ENCODE measurements around the gene CDH23.

Gene CDH23

GRCh38 chr10:71537681-71538080 is 141.0 kb downstream of the CDH23 start:
- no peak for DNase-seq (ENCODE audit: low spot score)

- no peak for DNase-seq (ENCODE audit: low spot score)
Observed at GRCh38 chr10:71538608-71539260, 142.0 kb downstream of the CDH23 start.

DNA sequence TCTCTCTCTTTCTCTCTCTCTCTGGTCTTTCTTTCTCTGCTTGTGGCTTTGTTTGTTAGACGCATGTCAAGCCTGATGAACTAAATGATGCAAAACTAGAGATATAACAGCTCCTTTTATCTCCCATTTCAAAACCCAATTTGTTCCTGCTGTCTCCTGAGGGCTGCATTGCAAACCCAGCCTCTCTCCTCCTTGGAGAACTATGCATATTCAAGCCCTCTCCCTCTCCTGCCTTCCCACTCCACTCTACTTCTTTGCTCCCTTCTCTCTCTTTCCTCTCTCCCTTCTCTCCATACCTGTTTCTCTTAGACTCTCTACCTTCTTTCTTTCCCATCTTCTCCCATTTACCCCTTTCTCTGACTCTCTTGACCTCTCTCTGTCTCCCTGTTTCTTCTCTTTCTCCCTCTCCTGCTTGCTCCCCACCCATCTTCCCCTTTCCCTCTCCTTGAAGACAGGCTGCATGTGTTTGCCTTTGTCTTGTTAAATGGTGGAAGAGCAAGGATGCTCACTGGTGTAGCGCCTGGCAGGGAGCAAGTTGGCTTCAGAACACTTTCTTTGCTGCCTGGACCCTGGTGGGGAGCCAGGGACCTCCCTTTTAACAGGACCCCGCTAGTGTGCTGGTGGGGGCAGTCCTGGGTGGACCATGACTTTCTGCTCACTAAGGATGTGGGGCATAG is 142.9 kb downstream of the CDH23 start:
- no peak for DNase-seq (ENCODE audit: low spot score)

GRCh38 chr10:71542478-71542877 is 145.8 kb downstream of the CDH23 start:
- no peak for DNase-seq (ENCODE audit: low spot score)

GRCh38 chr10:71543608-71544170 is 147.0 kb downstream of the CDH23 start:
- no peak for DNase-seq (ENCODE audit: low spot score)

GRCh38 chr10:71545001-71545400 is 148.3 kb downstream of the CDH23 start:
- no peak for DNase-seq (ENCODE audit: low spot score)

DNA sequence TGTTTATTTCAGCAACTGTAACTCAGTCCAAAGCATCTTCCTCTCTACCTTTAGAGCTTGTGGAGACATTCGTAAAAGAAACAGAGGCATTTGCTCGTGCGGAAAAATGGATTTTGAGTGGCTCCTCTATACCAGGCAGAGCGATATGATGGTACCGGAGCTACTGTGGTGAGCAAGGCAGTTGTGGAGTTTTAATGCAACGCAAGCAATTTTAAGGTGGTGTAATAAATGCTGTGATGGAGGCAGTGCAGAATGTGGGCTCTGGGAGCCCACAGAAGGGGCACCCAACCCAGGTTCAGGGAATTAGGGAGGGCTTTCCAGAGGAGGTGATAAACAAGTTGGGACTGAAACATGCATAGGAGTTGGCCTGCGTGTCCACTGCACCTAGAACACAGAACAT is 149.5 kb downstream of the CDH23 start:
- DNase-seq (ENCODE audit: low spot score) = no peak

GRCh38 chr10:71547312-71547711 is 150.6 kb downstream of the CDH23 start:
- DNase-seq (ENCODE audit: low spot score) = no peak

DNA sequence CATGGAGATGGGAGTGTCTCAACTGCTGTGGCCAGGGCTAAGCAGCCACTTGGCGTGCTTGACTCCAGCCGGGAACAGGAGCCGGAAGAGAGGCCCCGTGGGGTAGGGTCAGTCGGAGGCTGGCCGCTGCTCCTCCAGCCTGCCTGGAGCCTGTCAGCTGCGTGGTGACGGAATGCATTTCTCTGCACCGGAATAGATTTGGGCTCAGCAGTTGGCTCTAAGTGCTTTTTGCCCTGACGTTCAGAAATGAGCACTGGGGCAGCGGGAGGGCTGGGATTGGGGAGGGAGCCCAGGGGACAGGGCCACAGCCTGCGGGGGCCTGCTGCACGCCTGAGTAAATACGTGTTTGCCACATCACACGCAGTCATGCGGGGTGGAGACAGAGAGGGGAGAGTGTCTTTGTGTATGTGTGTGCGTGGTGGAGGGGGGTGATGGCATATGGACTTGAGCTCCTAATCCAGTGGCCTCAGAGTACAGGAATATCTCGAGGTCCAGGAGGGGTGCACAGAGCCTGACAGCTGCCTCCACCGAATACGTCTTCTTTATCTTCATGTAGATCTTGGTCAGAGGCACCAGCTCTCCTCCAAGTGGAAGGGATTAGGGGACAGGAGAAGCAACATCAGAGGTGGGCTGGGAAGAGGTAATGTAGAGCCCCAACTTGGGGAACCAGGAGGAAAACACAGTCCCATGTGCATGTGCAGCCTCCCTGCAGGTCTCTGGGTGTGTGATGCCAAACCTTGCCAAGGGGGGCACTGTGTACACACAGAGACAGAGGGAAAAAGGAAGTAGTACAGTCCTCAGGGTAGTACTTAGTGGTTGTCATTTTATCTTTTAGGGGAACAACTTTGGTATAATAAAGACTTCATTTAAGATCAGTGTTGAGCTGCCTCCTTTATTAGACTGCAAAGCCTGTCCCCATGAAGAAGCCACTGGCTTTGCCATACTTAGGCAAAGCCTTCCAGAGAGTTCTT is 151.4 kb downstream of the CDH23 start:
- no peak for DNase-seq (ENCODE audit: low spot score)

GRCh38 chr10:71549766-71550533 is 153.2 kb downstream of the CDH23 start:
- no peak for DNase-seq (ENCODE audit: low spot score)

DNA sequence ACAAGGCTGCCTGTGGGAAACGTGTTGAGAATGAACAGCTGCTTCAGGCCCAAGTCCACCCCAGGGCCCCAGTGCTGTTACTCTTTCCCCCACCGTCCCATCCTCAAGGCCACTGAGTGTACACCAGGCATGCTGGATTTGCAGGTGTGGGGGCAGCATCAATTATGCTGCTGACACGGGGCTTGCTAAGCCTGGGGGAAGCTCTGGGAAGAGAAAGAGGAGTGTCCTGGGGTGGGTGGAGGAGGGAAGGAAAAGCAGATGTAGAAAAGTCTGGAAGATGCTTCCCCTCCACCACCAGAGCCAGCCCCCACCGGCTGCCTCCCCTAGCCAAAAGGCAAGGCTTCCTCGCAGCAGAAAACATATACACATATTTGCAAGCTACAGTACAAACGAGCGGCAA is 153.9 kb downstream of the CDH23 start:
- no peak for DNase-seq (ENCODE audit: low spot score)

DNA sequence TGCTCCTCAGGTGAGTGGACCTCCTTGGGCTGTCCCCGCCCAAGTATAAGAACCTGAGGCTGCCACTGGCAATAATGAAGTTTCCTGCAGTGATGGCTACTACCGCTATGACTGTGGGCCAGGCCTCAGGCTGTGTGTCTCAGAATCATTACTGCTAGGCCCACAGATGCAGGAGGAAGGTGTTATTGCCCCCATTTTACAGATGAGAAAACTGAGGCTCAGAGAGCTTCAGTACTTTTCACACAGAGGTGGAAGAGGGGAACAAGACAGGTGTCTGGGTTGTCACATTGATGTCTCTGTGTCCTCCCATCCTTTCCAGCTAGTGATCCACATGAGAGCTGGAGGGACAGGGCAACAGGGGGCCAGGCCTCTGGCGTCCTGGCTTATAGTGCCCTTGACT is 155.2 kb downstream of the CDH23 start:
- DNase-seq (ENCODE audit: low spot score) = no peak

- no peak for DNase-seq (ENCODE audit: low spot score)
Observed at GRCh38 chr10:71553432-71553831, 156.7 kb downstream of the CDH23 start.

GRCh38 chr10:71554671-71555070 is 158.0 kb downstream of the CDH23 start:
- DNase-seq (ENCODE audit: low spot score) = no peak

DNA sequence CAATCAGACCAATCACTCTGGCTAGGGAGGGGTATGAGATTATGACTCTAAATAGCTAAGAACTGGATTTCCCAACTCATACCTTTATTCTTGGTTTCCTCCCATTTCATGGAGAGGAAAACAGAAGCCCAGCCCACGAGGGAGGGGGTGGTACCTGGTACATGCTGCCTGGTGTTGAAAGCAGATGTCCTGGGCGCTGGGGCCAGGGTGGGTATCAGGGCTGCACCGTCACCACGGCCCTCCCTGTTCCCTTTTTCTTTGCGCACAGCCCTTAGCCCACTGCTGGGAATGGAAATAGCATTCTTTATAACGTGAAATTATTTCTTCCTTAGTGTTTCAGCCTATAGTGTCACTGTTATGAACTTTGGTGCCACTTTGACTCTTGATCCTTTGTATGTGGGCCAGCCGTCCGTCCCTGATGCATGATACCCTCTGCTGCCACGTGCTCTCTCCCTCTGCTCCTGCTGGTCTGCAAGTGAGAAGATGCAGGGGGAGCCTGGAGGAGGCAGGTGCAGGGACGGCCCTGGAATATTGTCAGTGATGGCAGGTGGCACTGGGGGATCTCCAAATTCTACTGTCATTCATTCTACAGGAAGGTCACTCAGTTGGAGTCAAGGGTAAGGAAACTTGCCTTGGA is 158.5 kb downstream of the CDH23 start:
- no peak for DNase-seq (ENCODE audit: low spot score)

GRCh38 chr10:71555724-71556119 is 159.0 kb downstream of the CDH23 start:
- DNase-seq (ENCODE audit: low spot score) = no peak

GRCh38 chr10:71558991-71559390 is 162.3 kb downstream of the CDH23 start:
- no peak for DNase-seq (ENCODE audit: low spot score)

DNA sequence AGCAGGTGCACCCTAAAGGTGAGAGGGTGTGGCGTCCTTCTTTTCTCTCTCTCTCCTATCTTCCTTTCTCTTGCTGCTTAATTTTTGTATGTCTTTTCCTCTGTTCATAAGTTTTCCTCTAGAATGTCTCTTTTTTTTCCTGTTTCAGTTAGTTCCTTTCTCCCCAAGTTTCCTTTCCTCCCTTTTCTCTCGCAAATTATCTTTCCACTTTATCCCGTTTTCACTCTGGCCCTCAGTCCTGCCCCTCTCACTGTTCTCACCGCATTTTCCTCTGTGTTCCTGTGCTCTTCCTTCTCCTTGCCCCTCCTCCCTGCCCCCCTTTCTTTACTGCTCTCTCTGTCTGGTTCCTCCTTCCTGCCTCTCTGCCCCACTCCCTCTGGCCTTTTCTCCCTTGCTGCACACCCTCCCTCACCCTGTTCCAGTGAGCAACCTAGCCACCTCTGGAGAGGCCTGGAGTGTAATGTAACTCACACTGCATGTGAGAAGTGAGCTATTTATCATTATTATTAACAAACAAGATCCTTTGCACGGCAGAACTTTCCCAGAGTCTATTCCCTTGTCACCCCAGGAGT is 164.4 kb downstream of the CDH23 start:
- DNase-seq (ENCODE audit: low spot score) = no peak

GRCh38 chr10:71562181-71562580 is 165.5 kb downstream of the CDH23 start:
- no peak for DNase-seq (ENCODE audit: low spot score)

GRCh38 chr10:71562904-71563303 is 166.2 kb downstream of the CDH23 start:
- DNase-seq (ENCODE audit: low spot score) = no peak

Measured in LoVo (cell line).